GM18498 (cell line): ENCODE measurements around the gene EPN2.
"Not testable (repeated sequence)": the region's sequence is repeated elsewhere in the genome, so short reads cannot be mapped to it uniquely, and the experiment has no call there.

Experiments used
- ATAC-seq: cut with Tn5 transposase; IDR thresholded peaks from one replicate; pipeline ENCODE4 v1.9.1; 2021; ENCODE audit warnings: mild to moderate bottlenecking, moderate library complexity; ENCODE audit not compliant: unreplicated experiment

EPN2 gene

GRCh38 chr17:19341641-19342610 is 104.8 kb downstream of the EPN2 start:
- no peak for ATAC-seq

- ATAC-seq: no peak
Measured at GRCh38 chr17:19342611-19343255, 105.6 kb downstream of the EPN2 start.

- ATAC-seq: no peak
Measured at GRCh38 chr17:19343256-19343630, 106.1 kb downstream of the EPN2 start.

GRCh38 chr17:19343671-19344151 is 106.5 kb downstream of the EPN2 start:
- ATAC-seq: no peak

- no peak for ATAC-seq
Measured at GRCh38 chr17:19344311-19345066, 107.3 kb downstream of the EPN2 start.

- ATAC-seq: no peak
Measured at GRCh38 chr17:19345067-19345460, 107.9 kb downstream of the EPN2 start.

GRCh38 chr17:19345486-19346350 is 108.6 kb downstream of the EPN2 start:
- no peak for ATAC-seq

GRCh38 chr17:19346351-19347255 is 109.4 kb downstream of the EPN2 start:
- ATAC-seq: no peak

- ATAC-seq: no peak
Measured at GRCh38 chr17:19347323-19348080, 110.3 kb downstream of the EPN2 start.

- ATAC-seq: no peak
Measured at GRCh38 chr17:19348081-19348650, 111.0 kb downstream of the EPN2 start.

GRCh38 chr17:19348806-19349205 is 111.6 kb downstream of the EPN2 start:
- ATAC-seq: no peak

- not testable (repeated sequence) for ATAC-seq
Measured at GRCh38 chr17:19353401-19353800, 116.2 kb downstream of the EPN2 start.

- ATAC-seq: no peak
Measured at GRCh38 chr17:19354748-19355147, 117.6 kb downstream of the EPN2 start.

- ATAC-seq: no peak
Measured at GRCh38 chr17:19357351-19357750, 120.2 kb downstream of the EPN2 start.

GRCh38 chr17:19357761-19358160 is 120.6 kb downstream of the EPN2 start:
- ATAC-seq: no peak

GRCh38 chr17:19359151-19359550 is 122.0 kb downstream of the EPN2 start:
- ATAC-seq: no peak

- ATAC-seq: no peak
Measured at GRCh38 chr17:19359856-19360255, 122.7 kb downstream of the EPN2 start.

- ATAC-seq: no peak
Measured at GRCh38 chr17:19360772-19361171, 123.6 kb downstream of the EPN2 start.
